ENCODE data around the gene ECI1.

The ECI1 gene

GRCh38 chr16:2282866-2283555 is 31.6 kb upstream of the ECI1 start:
- in situ Hi-C loops (cut with MboI; ENCODE audit: low pct_unique_long_range_greater_than_20kb, low sequenced_read_pairs): loop anchor here (25.0 kb wide), 1 partner anchor 379 kb away; no protein-coding TSS in a partner anchor
- DNase-seq: no peak

- in situ Hi-C loops (cut with MboI; ENCODE audit: low pct_unique_long_range_greater_than_20kb, low sequenced_read_pairs): loop anchor here (25.0 kb wide), 1 partner anchor 380 kb away; no protein-coding TSS in a partner anchor
Measured at GRCh38 chr16:2282262-2282661, 30.9 kb upstream of the ECI1 start.

GRCh38 chr16:2280981-2281542 is 29.7 kb upstream of the ECI1 start:
- DNase-seq: no peak
- in situ Hi-C loops (cut with MboI; ENCODE audit: low pct_unique_long_range_greater_than_20kb, low sequenced_read_pairs): loop anchor here (25.0 kb wide), 1 partner anchor 381 kb away; no protein-coding TSS in a partner anchor

More at GRCh38 chr16:2282262-2282661, 30.9 kb upstream of the ECI1 start:
- no peak for DNase-seq

GRCh38 chr16:2280461-2280860 is 29.1 kb upstream of the ECI1 start:
- in situ Hi-C loops (cut with MboI; ENCODE audit: low pct_unique_long_range_greater_than_20kb, low sequenced_read_pairs): loop anchor here (25.0 kb wide), 1 partner anchor 382 kb away; no protein-coding TSS in a partner anchor
- DNase-seq: no peak

GRCh38 chr16:2278956-2279800 is 27.8 kb upstream of the ECI1 start:
- DNase-seq: no peak
- in situ Hi-C loops (cut with MboI; ENCODE audit: low pct_unique_long_range_greater_than_20kb, low sequenced_read_pairs): loop anchor here (25.0 kb wide), 1 partner anchor 383 kb away; no protein-coding TSS in a partner anchor

GRCh38 chr16:2278272-2278608 is 26.9 kb upstream of the ECI1 start:
- in situ Hi-C loops (cut with MboI; ENCODE audit: low pct_unique_long_range_greater_than_20kb, low sequenced_read_pairs): loop anchor here (25.0 kb wide), 1 partner anchor 384 kb away; no protein-coding TSS in a partner anchor

GRCh38 chr16:2277466-2278271 is 26.3 kb upstream of the ECI1 start:
- in situ Hi-C loops (cut with MboI; ENCODE audit: low pct_unique_long_range_greater_than_20kb, low sequenced_read_pairs): loop anchor here (25.0 kb wide), 1 partner anchor 385 kb away; no protein-coding TSS in a partner anchor
- DNase-seq: no peak

More at GRCh38 chr16:2278272-2278608, 26.9 kb upstream of the ECI1 start:
- DNase-seq: no peak

- no peak for DNase-seq
- in situ Hi-C loops (cut with MboI; ENCODE audit: low pct_unique_long_range_greater_than_20kb, low sequenced_read_pairs): loop anchor here (25.0 kb wide), 1 partner anchor 386 kb away; no protein-coding TSS in a partner anchor
Measured at GRCh38 chr16:2276368-2277195, 25.2 kb upstream of the ECI1 start.

- in situ Hi-C loops (cut with MboI; ENCODE audit: low pct_unique_long_range_greater_than_20kb, low sequenced_read_pairs): loop anchor here (25.0 kb wide), 1 partner anchor 387 kb away; no protein-coding TSS in a partner anchor
Measured at GRCh38 chr16:2275476-2276367, 24.3 kb upstream of the ECI1 start.

GRCh38 chr16:2273931-2274330 is 22.5 kb upstream of the ECI1 start:
- in situ Hi-C loops (cut with MboI; ENCODE audit: low pct_unique_long_range_greater_than_20kb, low sequenced_read_pairs): no loop called here
- DNase-seq: no peak

More at GRCh38 chr16:2275476-2276367, 24.3 kb upstream of the ECI1 start:
- DNase-seq: no peak

GRCh38 chr16:2273484-2273883 is 22.1 kb upstream of the ECI1 start:
- in situ Hi-C loops (cut with MboI; ENCODE audit: low pct_unique_long_range_greater_than_20kb, low sequenced_read_pairs): no loop called here
- DNase-seq: no peak

- in situ Hi-C loops (cut with MboI; ENCODE audit: low pct_unique_long_range_greater_than_20kb, low sequenced_read_pairs): no loop called here
- no peak for DNase-seq
Measured at GRCh38 chr16:2271848-2272461, 20.6 kb upstream of the ECI1 start.

- in situ Hi-C loops (cut with MboI; ENCODE audit: low pct_unique_long_range_greater_than_20kb, low sequenced_read_pairs): no loop called here
- no peak for DNase-seq
Measured at GRCh38 chr16:2270588-2271470, 19.4 kb upstream of the ECI1 start.

GRCh38 chr16:2270070-2270462 is 18.7 kb upstream of the ECI1 start:
- no peak for DNase-seq
- in situ Hi-C loops (cut with MboI; ENCODE audit: low pct_unique_long_range_greater_than_20kb, low sequenced_read_pairs): no loop called here

- in situ Hi-C loops (cut with MboI; ENCODE audit: low pct_unique_long_range_greater_than_20kb, low sequenced_read_pairs): no loop called here
- DNase-seq: peak; percentile 98
Measured at GRCh38 chr16:2267913-2268666, 16.7 kb upstream of the ECI1 start, which contains the start of gene RNPS1. RNPS1 (minus strand) TSS chr16:2268126; CDS start chr16:2264643, 3,483 bp downstream.

Measured in KBM-7 (cell line).